Activated CD8-positive, alpha-beta memory T cell treated with anti-CD3 and anti-CD28 coated beads, Interleukin-2, amount 10 ng/mL, durations not matched to agents 7 days and 5 days (primary cell): ENCODE measurements around the gene KIAA1328. TPM values are rescaled to one million over a fixed set of nuclear protein-coding genes. Genes with fewer than 3 reads are reported as not detected.
"Not testable (repeated sequence)": the region's sequence is repeated elsewhere in the genome, so short reads cannot be mapped to it uniquely, and the experiment has no call there.

Experiments used
- ATAC-seq: fragments of 150-1000 bp; cut with Tn5 transposase; one replicate; pipeline ENCODE4 v1.10.0; 2021; ENCODE audit warnings: moderate library complexity
- CTCF ChIA-PET: fragments of 350-600 bp; sonication (Branson Sonifier 250); formaldehyde crosslinking; loops from one replicate; lab custom pipeline; 2021; ENCODE audit warnings: antibody characterized with exemption; lab: Charles Lee
- DNase-seq: peaks from one replicate; pipeline ENCODE4 v3.0.0-alpha.2; 2020
- H3K27ac Mint-ChIP-seq: one replicate; pipeline ENCODE4 v1.8.0; 2021; ENCODE audit warnings: mild to moderate bottlenecking, mixed read lengths
- H3K27me3 Mint-ChIP-seq: one replicate; pipeline ENCODE4 v1.8.0; 2021; ENCODE audit warnings: mixed read lengths
- H3K36me3 Mint-ChIP-seq: one replicate; pipeline ENCODE4 v1.8.0; 2021; ENCODE audit warnings: mild to moderate bottlenecking, mixed read lengths
- H3K4me1 Mint-ChIP-seq: one replicate; pipeline ENCODE4 v1.8.0; 2021; ENCODE audit warnings: mixed read lengths
- H3K4me3 Mint-ChIP-seq: one replicate; pipeline ENCODE4 v1.8.0; 2021; ENCODE audit warnings: mild to moderate bottlenecking, moderate library complexity, mixed read lengths
- H3K9me3 Mint-ChIP-seq: one replicate; pipeline ENCODE4 v1.8.0; 2022; ENCODE audit warnings: low read depth, mixed read lengths
- total RNA-seq, 2 experiments: library from RNA; stranded (reverse); gene quantifications; one replicate each; pipeline ENCODE4 v1.2.3, GENCODE V29; 2021

KIAA1328 gene
- total RNA-seq, 2 experiments from 2014 or later, result 8.6 to 11.2 TPM

DNA sequence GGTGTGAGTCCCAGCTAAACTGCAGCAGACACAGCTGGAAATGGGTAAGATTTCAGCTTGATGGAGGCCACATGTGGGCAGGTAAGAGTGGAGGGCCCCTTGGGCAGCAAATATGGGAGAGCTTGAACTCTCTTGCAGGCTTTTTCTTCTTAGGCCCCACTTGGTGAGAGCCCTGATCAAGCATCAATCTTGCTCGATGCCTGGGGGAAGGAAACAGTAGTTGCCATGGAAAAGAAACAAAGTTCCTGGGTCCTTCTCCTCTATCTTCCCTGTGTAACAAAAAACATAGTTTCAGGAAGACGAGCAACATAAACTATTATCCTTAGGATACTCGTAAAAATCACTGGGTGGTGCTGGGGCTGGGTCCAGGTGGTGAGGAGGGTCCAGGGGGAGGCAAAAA is 42.9 kb downstream of the KIAA1328 start:
- H3K4me3 Mint-ChIP-seq, result no peak overlapping the region
- peaks cover 19% of the 10 kb centered on the region for H3K36me3 Mint-ChIP-seq
- H3K4me1 Mint-ChIP-seq, result peaks cover 3% of the 10 kb centered on the region
- H3K27me3 Mint-ChIP-seq, result no peaks in the 10 kb centered on the region
- peaks cover 2% of the 10 kb centered on the region for H3K9me3 Mint-ChIP-seq
- CTCF ChIA-PET, result no interaction called here
- no peak overlapping the region for H3K27ac Mint-ChIP-seq
- no peak for ATAC-seq
- DNase-seq, result no peak

DNA sequence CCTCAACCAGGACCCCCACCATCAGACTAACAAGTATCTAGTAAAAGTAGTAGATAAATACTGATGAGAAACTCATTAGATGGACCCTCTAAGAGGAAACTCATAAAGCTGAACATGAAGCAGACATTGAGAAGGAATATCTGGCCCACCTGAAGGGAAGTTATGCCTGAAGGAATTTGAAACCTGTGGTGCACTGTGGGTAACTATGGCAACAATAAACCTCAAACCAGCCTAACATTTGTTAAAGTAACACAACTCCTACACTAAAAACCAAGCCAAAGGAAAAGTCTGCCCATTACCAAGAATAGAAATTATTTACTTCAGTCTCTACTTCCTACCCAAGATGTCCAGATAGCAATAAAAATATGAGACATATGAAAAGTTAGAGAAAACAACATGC is 43.4 kb downstream of the KIAA1328 start:
- H3K27ac Mint-ChIP-seq, result no peak overlapping the region
- CTCF ChIA-PET, result no interaction called here
- peaks cover 19% of the 10 kb centered on the region for H3K36me3 Mint-ChIP-seq
- no peak overlapping the region for H3K4me3 Mint-ChIP-seq
- DNase-seq (no peak), ATAC-seq (no peak)
- H3K27me3 Mint-ChIP-seq, result no peaks in the 10 kb centered on the region
- H3K4me1 Mint-ChIP-seq, result peaks cover 3% of the 10 kb centered on the region
- peaks cover 2% of the 10 kb centered on the region for H3K9me3 Mint-ChIP-seq

DNA sequence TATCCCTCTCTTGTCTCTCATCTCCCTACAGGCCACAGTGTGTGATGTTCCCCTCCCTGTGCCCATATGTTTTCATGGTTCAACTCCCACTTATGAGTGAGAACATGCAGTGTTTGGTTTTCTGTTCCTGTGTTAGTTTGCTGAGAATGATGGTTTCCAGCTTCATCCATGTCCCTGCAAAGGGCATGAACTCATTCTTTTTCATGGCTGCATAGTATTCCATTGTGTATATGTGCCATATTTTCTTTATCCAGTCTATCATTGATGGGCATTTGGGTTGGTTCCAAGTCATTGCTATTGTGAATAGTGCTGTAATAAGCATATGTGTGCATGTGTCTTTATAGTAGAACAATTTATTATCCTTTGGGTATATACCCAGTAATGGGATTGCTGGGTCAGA is 44.9 kb downstream of the KIAA1328 start:
- CTCF ChIA-PET, H3K27me3 Mint-ChIP-seq, DNase-seq, H3K9me3 Mint-ChIP-seq, ATAC-seq, H3K4me3 Mint-ChIP-seq, H3K27ac Mint-ChIP-seq, H3K4me1 Mint-ChIP-seq: not testable (repeated sequence)
- H3K36me3 Mint-ChIP-seq, result peaks cover 27% of the 10 kb centered on the region

DNA sequence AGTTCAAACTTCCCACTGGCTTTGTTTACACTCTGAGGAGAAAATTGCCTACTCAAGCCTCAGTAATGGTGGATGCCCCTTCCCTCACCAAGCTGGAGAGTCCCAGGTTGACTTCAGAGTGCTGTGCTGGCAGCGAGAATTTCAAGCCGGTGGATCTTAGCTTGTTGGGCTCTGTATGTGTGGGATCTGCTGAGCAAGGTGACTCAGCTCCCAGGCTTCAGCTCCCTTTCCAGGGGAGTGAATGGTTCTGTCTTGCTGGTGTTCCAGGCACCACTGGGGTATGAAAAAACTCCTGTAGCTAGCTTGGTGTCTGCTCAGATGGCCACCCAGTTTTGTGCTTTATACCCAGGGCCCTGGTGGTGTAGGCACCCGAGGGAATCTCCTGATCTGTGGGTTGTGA is 50.9 kb downstream of the KIAA1328 start:
- ATAC-seq, H3K27ac Mint-ChIP-seq, DNase-seq, CTCF ChIA-PET, H3K4me1 Mint-ChIP-seq, H3K27me3 Mint-ChIP-seq, H3K4me3 Mint-ChIP-seq, H3K9me3 Mint-ChIP-seq: not testable (repeated sequence)
- H3K36me3 Mint-ChIP-seq, result peaks cover 15% of the 10 kb centered on the region

DNA sequence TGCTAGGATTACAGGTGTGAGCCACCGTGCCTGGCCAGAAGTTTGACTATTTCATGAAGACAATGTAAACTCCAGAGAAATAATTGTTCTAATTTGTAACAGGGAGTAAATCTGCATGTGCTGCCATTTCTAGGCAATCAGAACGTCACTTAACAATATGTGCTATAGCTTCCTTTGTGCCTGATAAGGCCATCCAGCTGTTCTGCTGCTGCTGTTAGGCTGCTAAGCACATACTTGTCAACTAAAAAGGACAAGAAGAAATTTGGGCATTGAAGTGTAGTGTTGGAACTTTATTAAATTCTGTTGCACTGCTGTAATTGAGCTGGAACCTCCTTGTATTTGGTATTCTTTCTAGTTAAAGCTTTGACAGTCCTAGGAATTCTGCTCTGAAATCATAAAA is 57.1 kb downstream of the KIAA1328 start:
- ATAC-seq (no peak), DNase-seq (no peak)
- no peak overlapping the region for H3K27ac Mint-ChIP-seq
- H3K27me3 Mint-ChIP-seq, result no peaks in the 10 kb centered on the region
- H3K4me3 Mint-ChIP-seq, result no peak overlapping the region
- peaks cover 5% of the 10 kb centered on the region for H3K36me3 Mint-ChIP-seq
- no peaks in the 10 kb centered on the region for H3K9me3 Mint-ChIP-seq
- CTCF ChIA-PET, result no interaction called here
- peaks cover 5% of the 10 kb centered on the region for H3K4me1 Mint-ChIP-seq

DNA sequence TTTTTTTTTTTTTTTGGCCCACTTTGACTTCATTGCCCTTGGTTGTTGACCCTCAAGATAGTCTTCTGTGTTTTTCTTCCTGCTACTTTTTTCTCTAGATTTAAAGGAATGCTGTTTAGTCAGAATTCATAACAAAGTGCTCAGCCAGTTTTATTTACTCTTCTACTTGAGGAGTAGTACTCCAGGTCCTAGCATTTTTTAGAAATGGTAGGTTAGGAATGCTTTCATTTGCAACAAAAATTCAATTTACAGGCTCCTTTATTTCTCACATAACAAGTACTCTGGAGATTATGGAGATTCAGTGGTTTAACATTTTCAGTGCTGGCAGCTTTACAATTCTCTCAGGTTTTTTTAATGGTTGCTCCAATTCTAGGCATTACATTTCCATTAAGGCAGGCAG is 58.2 kb downstream of the KIAA1328 start:
- ATAC-seq (no peak), DNase-seq (no peak)
- no peaks in the 10 kb centered on the region for H3K9me3 Mint-ChIP-seq
- peaks cover 3% of the 10 kb centered on the region for H3K36me3 Mint-ChIP-seq
- H3K4me3 Mint-ChIP-seq, result no peak overlapping the region
- CTCF ChIA-PET, result no interaction called here
- H3K27me3 Mint-ChIP-seq, result no peaks in the 10 kb centered on the region
- H3K4me1 Mint-ChIP-seq, result peaks cover 5% of the 10 kb centered on the region
- no peak overlapping the region for H3K27ac Mint-ChIP-seq

DNA sequence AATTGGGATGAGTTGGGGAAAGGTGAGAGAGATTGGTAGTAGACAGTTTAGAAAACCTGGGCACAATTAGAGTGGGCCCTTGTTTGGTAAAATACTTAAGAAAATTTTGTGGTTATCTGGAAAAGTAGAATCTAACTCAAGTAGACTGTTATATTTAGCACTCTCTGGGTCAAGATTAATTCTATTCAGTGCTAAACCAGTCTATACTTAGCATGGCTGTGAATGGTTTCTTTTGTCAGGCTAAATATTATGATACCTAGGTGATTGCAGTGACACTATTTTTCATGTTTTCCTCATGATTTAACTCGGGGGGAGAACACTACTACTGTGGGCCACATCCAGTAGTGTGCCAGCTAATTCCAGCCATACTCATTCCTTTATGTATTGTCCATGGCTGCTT is 58.9 kb downstream of the KIAA1328 start:
- Mint-ChIP-seq H3K36me3 (peaks cover 3% of the 10 kb centered on the region), H3K9me3 (no peaks in the 10 kb centered on the region), H3K27ac (no peak overlapping the region), H3K4me1 (peaks cover 5% of the 10 kb centered on the region), H3K27me3 (no peaks in the 10 kb centered on the region), H3K4me3 (no peak overlapping the region)
- no peak for ATAC-seq
- CTCF ChIA-PET, result no interaction called here
- DNase-seq, result no peak

DNA sequence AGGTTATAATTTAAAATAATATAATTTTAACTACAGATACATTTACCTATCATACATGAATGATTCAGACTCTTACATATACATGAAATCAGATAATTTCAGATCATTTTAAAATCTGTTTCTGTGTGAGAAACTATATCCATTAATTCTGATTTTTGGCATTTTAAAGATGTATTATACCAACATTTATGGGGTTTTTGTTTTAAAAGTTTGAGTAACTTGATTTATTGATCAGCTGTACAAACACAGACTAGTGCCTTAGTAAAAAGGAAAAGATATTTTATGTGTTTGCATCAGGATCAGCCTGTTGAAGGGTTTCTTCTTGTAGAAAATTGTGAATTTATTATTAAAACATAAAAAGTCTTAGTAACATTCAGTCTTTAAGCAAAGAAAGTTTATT is 59.9 kb downstream of the KIAA1328 start:
- H3K36me3 Mint-ChIP-seq, result peaks cover 3% of the 10 kb centered on the region
- DNase-seq (no peak), ATAC-seq (no peak)
- no peak overlapping the region for H3K4me3 Mint-ChIP-seq
- peaks cover 5% of the 10 kb centered on the region for H3K4me1 Mint-ChIP-seq
- H3K27ac Mint-ChIP-seq, result no peak overlapping the region
- H3K27me3 Mint-ChIP-seq, result no peaks in the 10 kb centered on the region
- CTCF ChIA-PET, result no interaction called here
- no peaks in the 10 kb centered on the region for H3K9me3 Mint-ChIP-seq

DNA sequence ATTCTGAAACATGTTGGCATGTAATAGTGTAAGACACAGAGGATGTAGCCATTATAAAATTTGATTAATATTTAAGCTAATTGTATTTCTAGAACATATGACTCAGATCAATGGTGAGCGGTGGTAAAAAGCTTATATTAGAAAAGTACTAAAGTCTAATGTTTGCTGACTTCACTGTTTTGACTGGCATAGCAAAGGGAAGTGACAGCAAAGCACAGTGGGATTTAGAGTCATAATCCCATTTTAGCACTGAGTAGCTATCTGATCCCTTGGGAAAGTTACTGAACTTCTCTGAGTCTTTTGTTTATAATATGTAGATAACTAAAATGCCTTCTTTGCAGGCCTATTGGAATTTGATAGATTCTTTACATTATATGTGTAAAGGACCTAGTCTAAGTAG is 60.4 kb downstream of the KIAA1328 start:
- DNase-seq, result no peak
- peaks cover 3% of the 10 kb centered on the region for H3K36me3 Mint-ChIP-seq
- CTCF ChIA-PET, result interaction anchor here (1.3 kb wide), 1 partner anchor 10 kb away, joined by 4 read pairs; no protein-coding TSS in a partner anchor
- no peak overlapping the region for H3K27ac Mint-ChIP-seq
- H3K4me3 Mint-ChIP-seq, result no peak overlapping the region
- H3K27me3 Mint-ChIP-seq, result no peaks in the 10 kb centered on the region
- ATAC-seq, result no peak
- peaks cover 5% of the 10 kb centered on the region for H3K4me1 Mint-ChIP-seq
- H3K9me3 Mint-ChIP-seq, result no peaks in the 10 kb centered on the region

DNA sequence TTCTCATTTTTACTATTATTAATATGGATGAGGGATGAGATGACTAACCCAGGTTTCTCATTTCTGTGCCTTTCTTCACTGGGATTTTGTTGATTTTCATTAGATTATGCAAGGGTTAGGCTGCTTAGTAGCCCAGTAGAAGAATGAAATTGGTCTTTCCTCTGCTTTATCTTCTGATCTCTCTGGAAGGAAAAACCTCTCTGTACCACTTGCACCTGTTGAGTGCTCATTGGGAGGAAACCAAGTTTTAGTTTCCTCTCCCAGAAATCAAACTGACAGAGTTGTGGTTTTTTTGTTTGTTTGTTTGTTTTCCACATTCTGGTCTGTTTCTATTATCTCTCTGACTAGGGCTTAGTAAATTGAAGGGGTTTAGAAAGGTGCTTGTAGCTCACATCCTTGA is 60.8 kb downstream of the KIAA1328 start:
- peaks cover 3% of the 10 kb centered on the region for H3K36me3 Mint-ChIP-seq
- H3K9me3 Mint-ChIP-seq, result no peaks in the 10 kb centered on the region
- H3K4me3 Mint-ChIP-seq, result no peak overlapping the region
- ATAC-seq (no peak), DNase-seq (no peak)
- CTCF ChIA-PET, result interaction anchor here (1.3 kb wide), 1 partner anchor 10 kb away, joined by 4 read pairs; no protein-coding TSS in a partner anchor
- H3K4me1 Mint-ChIP-seq, result peaks cover 5% of the 10 kb centered on the region
- no peak overlapping the region for H3K27ac Mint-ChIP-seq
- H3K27me3 Mint-ChIP-seq, result no peaks in the 10 kb centered on the region

DNA sequence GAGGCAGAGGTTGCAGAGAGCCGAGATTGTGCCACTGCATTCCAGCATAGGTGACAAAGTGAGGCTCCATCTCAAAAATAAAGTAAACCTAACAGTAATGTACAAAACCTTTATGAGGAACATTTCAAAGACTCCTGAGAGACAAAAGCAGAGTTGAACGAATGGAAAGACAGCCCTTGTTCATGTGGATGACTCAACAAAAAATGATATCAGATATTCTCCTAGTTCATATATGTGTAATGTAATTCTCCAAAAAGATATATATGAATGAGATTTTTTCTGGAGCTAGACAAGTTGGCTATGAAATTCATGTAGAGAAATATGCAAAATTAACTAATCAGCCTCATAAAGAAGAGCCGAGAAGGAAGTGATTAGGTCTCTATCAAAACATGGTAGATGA is 61.7 kb downstream of the KIAA1328 start:
- ATAC-seq (no peak), DNase-seq (no peak)
- H3K27ac Mint-ChIP-seq, result no peak overlapping the region
- CTCF ChIA-PET, result interaction anchor here (1.3 kb wide), 1 partner anchor 9 kb away, joined by 4 read pairs; no protein-coding TSS in a partner anchor
- no peaks in the 10 kb centered on the region for H3K9me3 Mint-ChIP-seq
- H3K36me3 Mint-ChIP-seq, result peaks cover 3% of the 10 kb centered on the region
- no peak overlapping the region for H3K4me3 Mint-ChIP-seq
- peaks cover 5% of the 10 kb centered on the region for H3K4me1 Mint-ChIP-seq
- no peaks in the 10 kb centered on the region for H3K27me3 Mint-ChIP-seq

DNA sequence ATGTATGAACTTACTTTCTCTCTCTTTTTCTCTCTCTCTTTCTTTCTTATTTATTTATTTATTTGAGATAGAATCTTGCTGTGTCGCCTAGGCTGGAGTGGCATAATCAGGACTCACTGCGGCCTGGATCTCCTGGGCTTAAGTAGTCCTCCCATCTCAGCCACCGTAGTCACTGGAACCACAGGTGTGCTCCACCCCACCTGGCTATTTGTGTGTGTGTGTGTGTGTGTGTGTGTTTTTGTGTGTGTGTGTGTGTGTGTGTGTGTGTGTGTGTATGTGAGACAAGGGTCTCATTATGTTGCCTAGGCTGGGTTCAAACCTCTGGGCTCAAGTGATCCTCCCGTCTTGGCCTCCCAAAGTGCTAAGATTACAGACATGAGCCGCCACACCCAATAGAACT is 64.3 kb downstream of the KIAA1328 start:
- H3K4me1 Mint-ChIP-seq, result peaks cover 5% of the 10 kb centered on the region
- CTCF ChIA-PET, result no interaction called here
- peaks cover 3% of the 10 kb centered on the region for H3K36me3 Mint-ChIP-seq
- ATAC-seq (no peak), DNase-seq (no peak)
- H3K27ac Mint-ChIP-seq, result no peak overlapping the region
- H3K4me3 Mint-ChIP-seq, result no peak overlapping the region
- H3K27me3 Mint-ChIP-seq, result no peaks in the 10 kb centered on the region
- no peaks in the 10 kb centered on the region for H3K9me3 Mint-ChIP-seq

DNA sequence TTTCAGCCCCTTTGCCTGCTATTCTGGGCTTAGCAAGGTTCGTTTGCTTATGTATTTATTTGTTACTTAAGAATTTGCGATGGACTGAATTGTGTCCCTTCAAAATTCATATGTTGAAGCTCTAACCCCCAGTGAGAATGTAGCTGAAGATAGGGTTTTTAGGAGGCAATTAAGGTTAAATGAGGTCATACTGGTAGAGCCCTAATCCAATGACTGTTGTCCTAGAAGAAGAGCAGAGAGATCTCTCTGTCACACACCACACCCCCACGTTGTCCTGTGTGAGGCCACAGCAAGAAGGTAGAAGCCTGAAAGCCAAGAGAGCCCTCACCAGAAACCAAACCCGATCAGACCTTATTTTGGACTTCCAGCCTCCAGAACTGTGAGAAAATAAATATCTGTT is 66.7 kb downstream of the KIAA1328 start:
- ATAC-seq, result no peak
- no peak overlapping the region for H3K27ac Mint-ChIP-seq
- CTCF ChIA-PET, result no interaction called here
- H3K27me3 Mint-ChIP-seq, result no peaks in the 10 kb centered on the region
- H3K4me3 Mint-ChIP-seq, result no peak overlapping the region
- H3K36me3 Mint-ChIP-seq, result peaks cover 11% of the 10 kb centered on the region
- peaks cover 2% of the 10 kb centered on the region for H3K9me3 Mint-ChIP-seq
- no peaks in the 10 kb centered on the region for H3K4me1 Mint-ChIP-seq
- no peak for DNase-seq

DNA sequence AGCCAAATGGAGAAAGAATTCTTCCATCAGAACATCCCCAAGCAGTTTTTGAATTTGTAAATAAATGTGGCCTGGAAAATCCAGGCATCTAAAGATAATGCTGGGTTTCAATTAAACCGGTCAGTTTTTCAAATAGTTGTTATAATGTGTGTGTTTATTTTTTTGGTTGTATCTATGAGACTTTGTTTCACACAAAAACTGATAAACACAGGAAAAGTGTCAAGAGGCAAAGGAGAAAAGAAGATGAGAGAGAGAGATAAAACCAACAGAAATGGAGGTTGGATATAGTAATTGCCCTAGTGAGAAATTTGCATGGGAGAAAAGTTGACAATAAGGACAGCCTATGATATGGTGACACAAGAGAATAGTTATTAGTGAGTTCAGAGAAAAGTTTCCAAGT is 68.3 kb downstream of the KIAA1328 start:
- H3K4me1 Mint-ChIP-seq, result no peaks in the 10 kb centered on the region
- no peak overlapping the region for H3K27ac Mint-ChIP-seq
- ATAC-seq, result no peak
- CTCF ChIA-PET, result no interaction called here
- H3K36me3 Mint-ChIP-seq, result peaks cover 11% of the 10 kb centered on the region
- no peak overlapping the region for H3K4me3 Mint-ChIP-seq
- no peak for DNase-seq
- H3K27me3 Mint-ChIP-seq, result no peaks in the 10 kb centered on the region
- peaks cover 2% of the 10 kb centered on the region for H3K9me3 Mint-ChIP-seq

DNA sequence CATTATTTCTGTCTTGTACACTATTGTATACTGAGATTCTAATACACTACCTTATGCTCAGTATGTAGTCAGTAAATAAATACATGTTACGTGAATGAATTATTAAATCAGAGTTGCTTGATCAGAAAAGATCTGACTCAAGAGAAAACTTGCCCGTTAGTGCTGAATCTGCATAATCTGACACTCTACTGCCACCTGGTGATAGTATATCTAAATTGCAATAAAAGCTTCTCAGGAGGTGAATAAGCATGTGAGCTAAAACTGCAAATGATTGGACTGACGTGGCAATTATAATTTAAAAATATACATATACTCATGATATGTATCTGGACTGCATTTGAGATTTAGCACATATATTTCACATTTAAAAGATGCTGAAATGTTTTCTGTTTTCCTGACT is 70.4 kb downstream of the KIAA1328 start:
- Mint-ChIP-seq H3K27ac (no peak overlapping the region), H3K4me1 (no peaks in the 10 kb centered on the region), H3K9me3 (peaks cover 2% of the 10 kb centered on the region), H3K36me3 (peaks cover 11% of the 10 kb centered on the region), H3K4me3 (no peak overlapping the region), H3K27me3 (no peaks in the 10 kb centered on the region)
- CTCF ChIA-PET, result interaction anchor here (0.9 to 1.7 kb wide), 2 partner anchors 10 to 69 kb away, joined by 4 to 6 read pairs; no protein-coding TSS in a partner anchor
- no peak for DNase-seq
- ATAC-seq, result no peak
